ENCODE measurements around the gene NAA80.
"Not testable (repeated sequence)": the region's sequence is repeated elsewhere in the genome, so short reads cannot be mapped to it uniquely, and the experiment has no call there.

The NAA80 gene

DNA sequence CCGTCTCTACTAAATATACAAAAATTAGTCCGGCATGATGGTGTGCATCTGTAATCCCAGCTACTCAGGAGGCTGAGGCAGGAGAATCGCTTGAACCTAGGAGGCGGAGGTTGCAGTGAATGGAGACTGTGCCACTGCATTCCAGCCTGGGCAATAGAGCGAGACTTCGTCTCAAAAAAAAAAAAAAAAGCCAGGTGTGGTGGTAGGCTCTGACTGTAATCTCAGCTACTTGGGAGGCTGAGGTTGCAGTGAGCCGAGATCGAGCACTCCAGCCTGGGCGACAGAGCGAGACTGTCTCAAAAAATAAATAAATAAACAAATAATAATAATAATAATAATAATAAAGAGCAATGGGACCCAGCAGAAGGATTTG, 26.7 kb downstream of the NAA80 start:
- in situ Hi-C loops (cut with HindIII; ENCODE audit: low sequenced_read_pairs): not testable (repeated sequence)

DNA sequence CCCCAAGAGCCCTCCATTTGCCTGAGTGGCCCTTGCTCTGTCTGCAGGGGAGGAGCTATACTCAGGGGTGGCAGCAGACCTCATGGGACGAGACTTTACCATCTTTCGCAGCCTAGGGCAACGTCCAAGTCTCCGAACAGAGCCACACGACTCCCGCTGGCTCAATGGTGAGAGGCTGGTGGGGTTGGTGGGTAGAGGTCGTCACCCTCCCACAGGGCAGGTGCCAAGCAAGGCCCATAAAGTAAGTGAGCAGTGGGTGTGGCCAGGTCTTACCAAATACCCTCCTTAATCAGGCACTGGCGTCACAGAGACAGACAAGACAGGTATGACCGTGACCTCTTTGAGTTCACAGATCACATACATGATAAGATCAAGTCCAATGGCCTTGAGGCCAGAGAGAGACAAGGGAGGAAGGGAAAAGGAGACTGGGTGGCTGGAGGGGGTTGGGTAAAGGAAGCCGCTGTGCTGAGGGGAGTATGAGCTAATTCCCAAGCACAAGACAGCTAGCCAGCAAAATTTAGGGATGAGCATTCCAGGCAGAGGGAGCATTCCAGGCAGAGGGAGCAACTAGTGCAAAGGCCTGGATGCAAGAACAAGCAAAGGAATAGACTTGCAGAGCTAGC, 27.8 kb downstream of the NAA80 start:
- in situ Hi-C loops (cut with HindIII; ENCODE audit: low sequenced_read_pairs): no loop called here

DNA sequence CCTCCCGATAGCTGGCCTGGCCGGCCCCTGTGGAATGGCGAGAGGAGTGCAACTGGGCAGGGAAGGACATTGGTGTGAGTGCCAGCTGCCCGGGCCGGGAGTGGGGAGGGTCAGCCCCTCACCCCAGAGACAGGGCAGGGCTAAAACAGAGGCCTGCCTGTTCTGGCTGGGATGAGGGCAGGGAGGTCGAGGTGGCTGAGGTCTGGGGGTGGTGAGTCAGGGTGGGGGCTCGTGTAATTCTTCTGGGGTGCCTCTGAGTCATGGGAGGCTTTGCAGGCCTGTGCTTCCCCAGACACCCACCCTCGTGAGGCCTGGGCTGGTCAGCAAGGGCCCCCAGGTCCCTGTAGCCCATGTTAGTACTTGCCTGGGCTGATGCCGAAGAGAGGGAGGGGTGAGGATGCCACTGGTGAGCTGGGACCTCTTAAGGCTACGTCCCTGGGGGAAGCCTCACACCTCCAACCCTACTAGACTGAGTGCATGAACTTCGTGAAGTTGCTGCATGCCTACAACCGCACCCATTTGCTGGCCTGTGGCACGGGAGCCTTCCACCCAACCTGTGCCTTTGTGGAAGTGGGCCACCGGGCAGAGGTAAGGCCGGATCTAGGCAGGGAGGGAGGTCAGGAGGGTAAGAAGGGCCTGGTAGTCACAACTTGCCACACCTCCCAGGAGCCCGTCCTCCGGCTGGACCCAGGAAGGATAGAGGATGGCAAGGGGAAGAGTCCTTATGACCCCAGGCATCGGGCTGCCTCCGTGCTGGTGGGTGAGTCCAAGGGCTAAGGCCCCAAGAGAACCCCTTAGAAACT, 28.6 kb downstream of the NAA80 start:
- in situ Hi-C loops (cut with HindIII; ENCODE audit: low sequenced_read_pairs): no loop called here

DNA sequence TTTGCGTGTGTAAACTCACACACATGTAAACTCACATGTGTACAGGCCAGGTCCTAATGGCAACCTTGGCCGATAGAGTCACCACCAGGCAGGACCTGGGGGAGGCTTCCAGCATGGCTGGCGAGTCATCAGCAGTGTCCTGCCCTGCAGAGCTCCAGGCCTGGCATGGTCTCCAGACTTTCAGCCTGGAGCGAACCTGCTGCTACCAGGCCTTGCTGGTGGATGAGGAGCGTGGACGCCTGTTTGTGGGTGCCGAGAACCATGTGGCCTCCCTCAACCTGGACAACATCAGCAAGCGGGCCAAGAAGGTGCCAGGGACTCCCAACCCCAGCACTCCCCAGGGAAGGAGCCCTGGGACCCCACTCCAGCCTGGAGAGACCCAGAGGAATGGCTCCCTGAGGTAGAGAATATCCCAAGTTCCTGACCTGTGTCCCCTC, 29.2 kb downstream of the NAA80 start:
- in situ Hi-C loops (cut with HindIII; ENCODE audit: low sequenced_read_pairs): no loop called here

DNA sequence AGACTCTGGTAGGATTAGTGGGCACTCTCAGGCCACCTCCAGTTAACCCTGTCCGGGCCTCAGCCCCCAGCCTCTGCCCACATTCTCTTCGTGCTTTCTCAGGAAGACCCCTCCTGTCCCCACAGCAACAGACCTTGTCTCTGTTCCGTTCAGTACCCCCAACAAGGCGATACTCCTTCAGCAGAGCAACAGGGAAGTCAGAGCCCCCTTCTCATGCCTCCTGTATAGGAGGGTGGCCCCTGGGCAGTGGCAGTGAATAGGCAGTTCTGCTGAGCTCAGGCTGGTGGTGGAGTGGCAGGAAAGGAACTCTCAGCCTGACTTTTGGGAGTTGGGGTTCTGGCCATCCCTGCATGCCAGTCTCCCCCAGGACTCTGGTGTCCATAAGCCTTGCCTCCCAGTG, 29.7 kb downstream of the NAA80 start:
- in situ Hi-C loops (cut with HindIII; ENCODE audit: low sequenced_read_pairs): no loop called here

DNA sequence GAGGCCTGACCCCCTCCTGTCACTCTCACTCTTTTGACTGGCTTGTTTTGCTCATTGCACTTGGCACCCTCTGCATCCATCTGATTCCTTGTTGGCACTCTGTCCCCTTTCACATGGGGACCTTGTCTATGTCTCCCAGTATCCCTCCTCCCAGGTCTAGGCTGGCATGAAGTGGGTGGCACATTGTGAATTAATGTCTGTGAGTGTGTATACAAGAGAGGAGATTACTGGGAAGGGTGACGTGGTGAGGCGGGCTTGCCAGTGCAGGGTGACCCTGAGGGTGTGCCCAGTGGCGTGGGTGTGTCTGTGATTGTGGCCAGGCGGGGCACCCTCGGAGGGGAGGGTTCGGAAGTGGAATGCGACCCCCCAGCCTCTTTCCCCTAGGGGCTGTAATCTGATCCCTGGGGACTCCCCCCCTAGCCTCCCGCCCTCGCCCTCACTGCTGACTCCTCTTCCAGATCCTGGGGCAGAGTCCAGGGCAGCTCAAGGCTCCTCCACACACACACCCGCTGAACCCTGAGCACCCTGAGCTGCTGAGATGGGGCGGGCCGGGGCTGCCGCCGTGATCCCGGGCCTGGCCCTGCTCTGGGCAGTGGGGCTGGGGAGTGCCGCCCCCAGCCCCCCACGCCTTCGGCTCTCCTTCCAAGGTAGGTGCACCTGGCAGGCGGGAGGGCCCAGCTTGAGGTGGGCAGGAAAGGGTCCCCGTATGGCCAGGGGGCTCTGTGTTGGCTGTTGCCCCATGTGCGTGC, 30.3 kb downstream of the NAA80 start, which contains the start of gene SEMA3B:
Gene SEMA3B, plus strand, starts transcription at position 445 of the 749 bp plus-strand sequence. Its CDS starts 94 bp downstream, at position 539.
- in situ Hi-C loops (cut with HindIII; ENCODE audit: low sequenced_read_pairs): no loop called here

DNA sequence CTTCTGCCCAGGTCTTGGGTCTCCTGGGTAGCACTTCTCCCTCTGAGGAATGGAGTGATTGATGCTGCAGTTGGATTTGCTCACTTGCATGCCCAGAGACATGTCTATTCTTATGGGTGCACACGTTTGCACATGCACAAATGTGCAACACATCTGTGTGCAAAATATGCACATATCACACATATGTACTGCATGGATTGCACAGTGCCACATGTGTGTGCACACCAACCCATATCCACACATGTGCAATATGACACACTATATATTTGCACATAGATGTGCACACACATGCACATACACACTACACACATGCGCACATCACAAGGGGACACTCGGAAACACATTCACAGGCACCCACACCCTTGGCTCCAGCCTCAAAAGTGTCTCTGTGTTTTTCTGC, 30.9 kb downstream of the NAA80 start:
- in situ Hi-C loops (cut with HindIII; ENCODE audit: low sequenced_read_pairs): no loop called here

DNA sequence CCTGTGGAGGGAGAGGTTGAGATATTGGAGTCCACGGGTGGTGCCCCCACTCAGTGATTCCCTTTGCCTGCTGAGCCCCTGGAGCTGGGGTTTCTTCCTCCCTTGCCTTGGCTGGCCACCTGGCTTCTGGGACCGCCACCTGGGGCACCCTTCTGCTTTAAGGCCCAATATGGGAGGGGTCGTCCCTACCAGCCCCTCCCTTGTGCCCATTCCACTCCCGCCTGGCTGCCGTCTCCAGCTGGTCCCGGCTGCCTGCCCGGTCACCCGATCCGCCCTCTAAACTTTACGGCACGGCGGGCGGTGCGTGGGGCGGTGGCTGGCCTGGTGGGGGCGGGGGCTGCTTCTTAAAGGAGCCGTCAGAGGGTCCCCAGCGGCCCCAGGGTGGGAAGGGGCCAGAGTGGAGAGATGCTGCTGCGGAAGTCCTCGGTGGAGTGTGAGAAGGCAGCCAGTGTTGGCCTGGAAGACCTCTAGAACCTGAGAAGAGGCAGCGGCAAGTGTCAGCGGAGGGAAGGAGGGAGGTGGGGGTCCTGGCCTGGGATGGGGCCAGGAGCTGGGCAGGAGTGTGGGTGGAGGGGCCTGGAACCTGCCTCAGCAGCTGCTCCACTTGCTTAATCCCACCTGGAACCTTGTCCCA, 31.8 kb downstream of the NAA80 start:
- in situ Hi-C loops (cut with HindIII; ENCODE audit: low sequenced_read_pairs): no loop called here

DNA sequence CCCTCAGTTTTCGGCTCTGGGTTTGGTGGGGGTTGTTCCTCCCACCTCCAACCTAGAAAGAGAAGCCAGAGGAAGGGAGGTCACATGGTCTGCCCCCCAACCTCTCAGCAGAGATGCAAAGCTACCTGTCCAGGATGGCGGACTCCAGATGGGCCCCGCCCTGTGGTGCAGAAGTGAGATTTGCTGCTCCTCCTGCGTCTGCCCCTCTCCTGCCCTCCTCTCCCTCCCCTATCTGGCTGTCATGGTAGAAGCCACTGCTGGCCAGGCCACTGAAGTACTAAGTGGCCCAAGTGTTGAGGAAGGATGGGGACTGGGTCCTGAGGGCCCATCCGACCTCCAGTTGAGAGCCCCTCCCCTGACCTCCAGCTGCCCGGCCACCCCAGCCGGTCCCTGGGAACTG, 32.4 kb downstream of the NAA80 start:
- in situ Hi-C loops (cut with HindIII; ENCODE audit: low sequenced_read_pairs): no loop called here

DNA sequence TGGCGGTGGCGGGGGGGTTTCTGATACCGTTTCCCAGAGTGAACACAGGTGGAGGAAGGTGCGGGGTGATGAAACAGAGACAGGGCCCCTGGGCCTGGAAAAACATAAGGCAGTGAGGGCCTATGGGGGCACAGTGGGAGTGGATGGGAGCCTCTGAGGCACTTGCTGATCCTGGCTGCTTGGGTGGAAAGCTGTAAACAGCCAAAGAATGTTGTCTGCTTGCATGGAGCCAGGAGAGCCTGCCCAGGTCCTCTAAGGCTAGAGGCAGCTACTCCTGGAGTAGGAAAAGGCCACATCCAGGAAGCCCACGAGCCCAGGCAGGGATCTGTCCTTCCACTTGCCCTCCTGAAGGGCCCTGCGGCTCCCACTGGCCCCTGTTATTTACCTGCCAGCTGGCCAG, 33.2 kb downstream of the NAA80 start:
- in situ Hi-C loops (cut with HindIII; ENCODE audit: low sequenced_read_pairs): no loop called here

DNA sequence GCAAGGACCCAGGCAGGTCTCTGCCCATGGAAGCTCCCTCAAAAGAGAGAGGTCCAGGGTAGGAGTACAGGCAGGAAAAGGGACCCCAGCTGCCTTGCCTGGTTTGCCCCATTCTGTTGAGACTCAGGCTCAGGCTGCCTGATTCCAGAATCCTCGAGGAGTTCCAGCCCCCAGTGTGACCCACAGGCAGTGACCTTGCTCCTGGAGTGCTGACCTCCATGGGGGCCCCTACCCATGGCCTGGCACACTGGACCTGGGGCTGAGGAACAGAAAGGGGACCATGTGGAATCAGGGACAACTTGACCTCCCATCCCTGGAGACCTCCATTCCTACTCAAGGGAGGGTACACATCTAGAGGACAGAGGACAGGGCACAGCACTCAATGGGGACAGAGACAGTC, 33.6 kb downstream of the NAA80 start:
- in situ Hi-C loops (cut with HindIII; ENCODE audit: low sequenced_read_pairs): no loop called here

DNA sequence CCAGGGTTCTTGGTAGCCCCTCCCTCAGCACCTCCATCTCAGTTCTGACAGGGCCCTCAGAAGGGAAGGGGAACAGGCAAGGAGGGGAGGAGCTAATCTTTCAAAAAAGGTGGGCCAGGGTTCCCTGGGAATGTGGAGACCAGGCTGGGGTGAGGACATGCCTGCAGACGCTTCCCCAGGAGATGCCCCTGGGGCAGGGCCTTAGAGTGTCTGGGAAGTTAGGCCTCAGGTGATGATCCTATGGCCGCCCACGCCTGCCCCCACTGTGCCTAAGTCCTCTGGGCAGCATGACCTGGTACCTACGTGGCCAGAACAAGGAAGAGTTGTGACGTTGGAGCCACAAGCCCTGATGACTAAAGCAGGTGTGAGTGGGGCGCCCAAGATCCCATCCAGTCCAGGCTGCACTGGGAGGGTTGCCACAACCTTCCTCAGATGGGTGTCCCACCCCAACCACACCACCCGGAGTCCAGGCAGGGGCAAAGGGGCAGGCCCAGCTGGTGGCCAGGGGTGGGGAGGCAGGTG, 34.2 kb downstream of the NAA80 start:
- in situ Hi-C loops (cut with HindIII; ENCODE audit: low sequenced_read_pairs): loop anchor here (5.0 kb wide), 1 partner anchor 43 kb away; no protein-coding TSS in a partner anchor

DNA sequence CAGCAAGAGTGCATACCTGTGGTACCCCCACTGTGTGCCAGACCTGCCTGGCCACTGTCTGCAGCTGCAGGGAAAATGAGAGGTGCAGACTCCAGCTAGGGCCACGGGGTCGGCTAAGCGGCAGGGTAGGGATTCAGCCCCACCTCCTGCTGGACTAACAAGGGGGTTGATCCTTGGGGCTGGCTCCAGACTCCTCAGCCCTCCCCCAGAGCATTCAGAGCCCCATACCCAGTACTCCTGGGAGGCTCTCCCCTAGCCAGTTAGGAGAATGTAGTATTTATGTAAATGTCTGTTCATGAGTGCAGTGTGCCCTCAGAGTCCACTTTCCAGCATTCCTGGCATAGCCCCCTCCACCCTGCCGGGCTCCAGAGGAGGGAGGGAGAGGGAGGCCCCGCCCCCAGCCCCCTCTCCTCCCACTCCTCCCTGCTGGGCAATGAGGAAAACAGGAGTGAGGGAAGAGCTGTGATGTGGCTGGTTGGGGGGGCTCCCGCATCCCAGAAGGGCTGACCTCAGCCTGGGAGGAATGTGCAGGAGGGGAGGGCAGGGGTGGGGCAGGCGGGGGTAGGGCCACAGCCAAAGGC, 34.7 kb downstream of the NAA80 start:
- in situ Hi-C loops (cut with HindIII; ENCODE audit: low sequenced_read_pairs): loop anchor here (5.0 kb wide), 1 partner anchor 42 kb away; no protein-coding TSS in a partner anchor

DNA sequence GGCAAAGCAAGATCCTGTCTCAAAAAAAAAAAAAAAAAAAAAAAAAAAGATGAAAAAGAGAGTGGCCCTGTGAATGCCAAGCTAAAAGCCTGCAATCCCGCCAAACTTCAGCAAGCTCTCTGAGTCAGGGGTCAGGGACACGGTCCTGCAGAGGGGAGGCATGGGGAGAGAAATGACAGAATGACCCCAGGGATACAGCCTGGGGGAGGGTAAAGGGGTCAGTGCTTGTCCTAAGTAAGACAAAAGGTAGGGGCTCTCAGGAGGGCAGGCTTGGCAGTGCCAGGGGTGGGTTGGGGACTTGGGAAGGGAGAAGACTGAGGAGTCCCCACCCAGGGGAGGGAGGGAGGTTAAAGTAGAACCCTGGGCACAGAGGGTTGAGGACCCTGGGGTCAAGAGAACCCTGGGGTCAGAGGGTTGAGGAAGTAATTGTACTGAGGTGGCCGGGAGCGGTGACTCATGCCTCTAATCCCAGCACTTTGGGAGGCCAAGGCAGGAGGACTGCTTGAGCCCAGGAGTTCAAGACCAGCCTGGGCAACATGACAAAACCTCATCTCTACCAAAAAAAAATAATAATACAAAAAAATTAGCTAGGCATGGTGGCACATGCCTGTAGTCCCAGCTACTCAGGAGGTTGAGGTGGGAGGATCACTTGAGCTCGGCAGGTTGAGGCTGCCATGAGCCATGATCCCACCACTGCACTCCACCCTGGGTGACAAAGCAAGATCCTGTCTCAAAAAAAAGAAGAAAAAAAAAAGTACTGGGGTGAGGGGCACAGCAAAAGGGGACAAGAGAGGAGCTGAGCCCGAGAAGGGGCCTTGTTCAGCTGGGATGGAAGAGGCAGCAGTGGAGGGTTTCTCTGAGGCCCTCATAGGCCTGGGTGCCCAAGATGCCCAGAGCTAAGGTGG, 35.5 kb downstream of the NAA80 start:
- in situ Hi-C loops (cut with HindIII; ENCODE audit: low sequenced_read_pairs): loop anchor here (5.0 kb wide), 1 partner anchor 41 kb away; no protein-coding TSS in a partner anchor

DNA sequence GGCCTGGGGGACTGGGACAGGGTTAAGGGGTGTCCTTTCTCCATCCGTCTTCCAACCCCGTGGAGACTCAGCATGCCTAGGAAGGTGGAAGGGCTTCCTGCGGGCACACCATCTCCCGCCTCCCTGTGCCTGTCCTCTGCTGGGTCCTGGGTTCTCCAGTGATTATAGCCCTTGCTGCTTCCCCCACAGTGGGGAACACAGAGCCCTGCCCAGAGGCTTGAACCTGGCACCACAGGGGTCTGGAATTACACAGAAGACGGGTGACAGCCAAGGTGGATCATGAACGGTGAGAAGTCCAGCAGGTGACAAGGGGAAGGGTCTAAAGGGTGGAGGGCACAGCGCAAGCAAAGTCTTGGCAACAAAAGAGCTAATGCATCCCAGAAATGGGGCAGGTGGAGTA, 36.4 kb downstream of the NAA80 start:
- in situ Hi-C loops (cut with HindIII; ENCODE audit: low sequenced_read_pairs): loop anchor here (5.0 kb wide), 1 partner anchor 40 kb away; no protein-coding TSS in a partner anchor

DNA sequence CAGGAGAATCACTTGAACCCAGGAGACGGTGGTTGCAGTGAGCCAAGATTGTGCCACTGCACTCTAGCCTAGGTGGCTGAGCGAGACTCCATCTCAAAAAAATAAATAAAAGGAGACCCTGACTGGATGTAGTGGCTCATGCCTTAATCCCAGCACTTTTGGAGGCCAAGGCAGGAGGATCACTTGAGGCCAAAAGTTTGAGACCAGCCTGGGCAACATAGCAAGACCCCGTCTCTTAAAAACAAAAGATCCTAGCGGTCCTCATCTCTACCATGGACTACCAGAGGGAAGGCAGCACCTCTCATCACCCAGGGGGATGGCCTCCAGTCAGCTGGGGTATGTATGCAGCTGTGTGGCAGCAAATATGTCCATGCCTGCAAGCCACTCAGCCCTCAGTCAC, 37.0 kb downstream of the NAA80 start:
- in situ Hi-C loops (cut with HindIII; ENCODE audit: low sequenced_read_pairs): loop anchor here (5.0 kb wide), 1 partner anchor 40 kb away; no protein-coding TSS in a partner anchor

DNA sequence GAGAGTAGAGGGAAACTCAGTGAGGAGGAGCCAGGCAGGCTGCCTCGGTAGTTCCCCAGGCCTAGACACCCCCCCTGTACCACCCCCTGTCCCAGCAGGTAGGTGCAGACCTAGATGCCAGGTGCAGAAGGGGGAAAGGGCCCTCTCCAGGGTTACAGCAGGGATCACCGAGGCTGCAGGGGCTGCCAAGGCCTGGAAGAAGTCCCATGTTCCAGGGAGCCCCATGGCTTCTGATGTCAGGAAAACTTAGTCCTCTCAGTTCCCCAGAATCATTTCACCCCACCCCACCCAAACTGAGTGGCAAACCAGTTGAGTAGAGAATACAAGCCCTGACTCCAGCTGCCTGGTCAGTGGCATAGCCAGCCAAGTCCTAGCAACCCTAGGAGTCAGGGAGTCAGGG, 37.7 kb downstream of the NAA80 start:
- in situ Hi-C loops (cut with HindIII; ENCODE audit: low sequenced_read_pairs): loop anchor here (5.0 kb wide), 1 partner anchor 39 kb away; no protein-coding TSS in a partner anchor

DNA sequence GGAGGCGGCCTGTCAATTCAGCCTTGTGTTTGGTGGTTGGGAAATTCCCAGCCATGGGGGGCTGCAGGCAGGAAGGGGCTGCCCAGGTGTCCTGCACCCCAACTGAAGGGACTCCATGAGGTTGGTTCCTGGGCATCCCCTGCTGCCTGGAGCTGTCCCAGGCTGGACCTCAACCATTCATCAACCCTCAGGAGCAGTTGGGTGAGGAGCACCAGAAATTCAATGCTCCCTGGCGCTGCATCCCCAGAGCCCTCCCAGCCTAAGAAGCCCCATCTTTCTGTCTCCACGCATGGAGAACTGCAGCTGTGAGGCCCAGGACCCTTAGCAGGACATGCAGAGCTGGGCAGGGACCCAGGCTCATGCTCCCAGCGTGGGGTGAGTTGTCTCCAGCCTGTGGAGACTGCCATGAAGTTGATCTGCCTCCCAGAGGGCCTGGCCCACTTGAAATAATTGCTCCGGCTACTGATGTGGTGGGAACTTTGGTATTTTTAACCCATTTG, 38.2 kb downstream of the NAA80 start:
- in situ Hi-C loops (cut with HindIII; ENCODE audit: low sequenced_read_pairs): loop anchor here (5.0 kb wide), 1 partner anchor 39 kb away; no protein-coding TSS in a partner anchor

All from endothelial cell of hepatic sinusoid (primary cell).